ENCODE measurements around the gene SULT4A1.

SULT4A1 gene

GRCh38 chr22:43840431-43840830 is 21.9 kb downstream of the SULT4A1 start:
- H4K20me1 ChIP-seq (ENCODE audit: low read depth, low read length), result no peaks in the 10 kb centered on the region
- no peak overlapping the region for H3K9ac ChIP-seq (ENCODE audit: low read length)
- no peaks in the 10 kb centered on the region for H3K9me2 ChIP-seq (replicated peaks; ENCODE audit: insufficient read depth, low read length)
- H2AFZ ChIP-seq (ENCODE audit: low read depth, low read length, severe bottlenecking), result no peak overlapping the region
- H3K36me3 ChIP-seq (ENCODE audit: low read length), result no peaks in the 10 kb centered on the region
- H3F3A ChIP-seq (ENCODE audit: insufficient read depth), result no peaks in the 10 kb centered on the region
- no peak for TF ChIP-seq EZH2phosphoT487 (conservative IDR thresholded peaks at IDR 0.05; ENCODE audit: low read length)
- no peak for TF ChIP-seq CTCF (IDR thresholded peaks at IDR 0.05; ENCODE audit: insufficient read depth, low read length, poor library complexity, severe bottlenecking)
- H3K27ac ChIP-seq (ENCODE audit: low read depth, low read length), result no peak overlapping the region
- H3K79me2 ChIP-seq (ENCODE audit: insufficient read depth, low read length), result no peaks in the 10 kb centered on the region
- no peak overlapping the region for H3K4me3 ChIP-seq (ENCODE audit: insufficient read depth, low read length, poor library complexity, severe bottlenecking)
- H3K4me2 ChIP-seq (ENCODE audit: low read depth, low read length, poor library complexity, severe bottlenecking), result no peak overlapping the region
- no peaks in the 10 kb centered on the region for H3K9me3 ChIP-seq (ENCODE audit: insufficient read depth, low read length)
- H3K27me3 ChIP-seq (ENCODE audit: low read length), result no peaks in the 10 kb centered on the region

- Histone ChIP-seq H3K4me3 (ENCODE audit: insufficient read depth, low read length, poor library complexity, severe bottlenecking) (no peak overlapping the region), H2AFZ (ENCODE audit: low read depth, low read length, severe bottlenecking) (no peak overlapping the region), H3K79me2 (ENCODE audit: insufficient read depth, low read length) (no peaks in the 10 kb centered on the region), H4K20me1 (ENCODE audit: low read depth, low read length) (no peaks in the 10 kb centered on the region), H3K9ac (ENCODE audit: low read length) (no peak overlapping the region), H3K27ac (ENCODE audit: low read depth, low read length) (no peak overlapping the region), H3K9me2 (replicated peaks; ENCODE audit: insufficient read depth, low read length) (no peaks in the 10 kb centered on the region), H3K36me3 (ENCODE audit: low read length) (no peaks in the 10 kb centered on the region), H3K4me2 (ENCODE audit: low read depth, low read length, poor library complexity, severe bottlenecking) (no peak overlapping the region), H3F3A (ENCODE audit: insufficient read depth) (no peaks in the 10 kb centered on the region), H3K9me3 (ENCODE audit: insufficient read depth, low read length) (no peaks in the 10 kb centered on the region), H3K27me3 (ENCODE audit: low read length) (no peaks in the 10 kb centered on the region)
- TF ChIP-seq CTCF (IDR thresholded peaks at IDR 0.05; ENCODE audit: insufficient read depth, low read length, poor library complexity, severe bottlenecking) (no peak), EZH2phosphoT487 (conservative IDR thresholded peaks at IDR 0.05; ENCODE audit: low read length) (no peak)
Observed at GRCh38 chr22:43839781-43840180, 22.5 kb downstream of the SULT4A1 start.

GRCh38 chr22:43838571-43839307 is 23.6 kb downstream of the SULT4A1 start:
- Histone ChIP-seq H3K4me3 (ENCODE audit: insufficient read depth, low read length, poor library complexity, severe bottlenecking) (no peak overlapping the region), H3K27me3 (ENCODE audit: low read length) (no peaks in the 10 kb centered on the region), H3K9me2 (replicated peaks; ENCODE audit: insufficient read depth, low read length) (no peaks in the 10 kb centered on the region), H3K27ac (ENCODE audit: low read depth, low read length) (no peak overlapping the region), H3K9me3 (ENCODE audit: insufficient read depth, low read length) (no peaks in the 10 kb centered on the region), H3K4me2 (ENCODE audit: low read depth, low read length, poor library complexity, severe bottlenecking) (no peak overlapping the region), H4K20me1 (ENCODE audit: low read depth, low read length) (no peaks in the 10 kb centered on the region), H3K36me3 (ENCODE audit: low read length) (no peaks in the 10 kb centered on the region), H3K79me2 (ENCODE audit: insufficient read depth, low read length) (no peaks in the 10 kb centered on the region), H3F3A (ENCODE audit: insufficient read depth) (no peaks in the 10 kb centered on the region), H2AFZ (ENCODE audit: low read depth, low read length, severe bottlenecking) (no peak overlapping the region), H3K9ac (ENCODE audit: low read length) (no peak overlapping the region)
- TF ChIP-seq CTCF (IDR thresholded peaks at IDR 0.05; ENCODE audit: insufficient read depth, low read length, poor library complexity, severe bottlenecking) (no peak), EZH2phosphoT487 (conservative IDR thresholded peaks at IDR 0.05; ENCODE audit: low read length) (no peak)

Measured in SU-DHL-6 (cell line).